Hepatocyte (in vitro differentiated cells): ENCODE measurements around the gene MBOAT2. TPM values are rescaled to one million over a fixed set of nuclear protein-coding genes. Genes with fewer than 3 reads are reported as not detected.
"Not testable (repeated sequence)": the region's sequence is repeated elsewhere in the genome, so short reads cannot be mapped to it uniquely, and the experiment has no call there.

ENCODE experiments used
- DNase-seq: peaks from one replicate; pipeline ENCODE4 v3.0.0-alpha.2; 2016; ENCODE audit warnings: low spot score
- H2AFZ ChIP-seq: fragments of 200-600 bp; sonication (generic); 2 replicates; pipeline ENCODE4 v1.6.0; 2016; ENCODE audit warnings: antibody characterized with exemption, mild to moderate bottlenecking
- H3K27ac ChIP-seq: fragments of 200-600 bp; sonication (generic); 2 replicates; pipeline ENCODE4 v1.5.1; 2016; ENCODE audit warnings: mild to moderate bottlenecking
- H3K27me3 ChIP-seq: fragments of 200-600 bp; sonication (generic); 2 replicates; pipeline ENCODE4 v1.6.1; 2016
- H3K36me3 ChIP-seq: fragments of 200-600 bp; sonication (generic); replicated peaks from 2 replicates; pipeline ENCODE4 v1.5.1; 2016; ENCODE audit warnings: low read depth; ENCODE audit not compliant: insufficient read depth
- H3K4me1 ChIP-seq: fragments of 200-600 bp; sonication (generic); 2 replicates; pipeline ENCODE4 v1.5.1; 2016; ENCODE audit warnings: mild to moderate bottlenecking, moderate library complexity; ENCODE audit not compliant: insufficient read depth
- H3K4me2 ChIP-seq: fragments of 200-600 bp; sonication (generic); 2 replicates; pipeline ENCODE4 v1.6.0; 2016
- H3K4me3 ChIP-seq: fragments of 200-600 bp; sonication (generic); 2 replicates; pipeline ENCODE4 v1.5.1; 2016; ENCODE audit warnings: mild to moderate bottlenecking
- H3K79me2 ChIP-seq: fragments of 200-600 bp; sonication (generic); 2 replicates; pipeline ENCODE4 v1.6.0; 2017; ENCODE audit warnings: mild to moderate bottlenecking
- H3K9me2 ChIP-seq: fragments of 200-600 bp; sonication (generic); replicated peaks from 2 replicates; pipeline ENCODE4 v1.6.0; 2017; ENCODE audit warnings: mild to moderate bottlenecking; ENCODE audit not compliant: insufficient read depth
- H3K9me3 ChIP-seq: fragments of 200-600 bp; sonication (generic); 2 replicates; pipeline ENCODE4 v1.5.1; 2016; ENCODE audit warnings: low read depth, mild to moderate bottlenecking
- H4K20me1 ChIP-seq: fragments of 200-600 bp; sonication (generic); 2 replicates; pipeline ENCODE4 v1.6.0; 2016; ENCODE audit warnings: mild to moderate bottlenecking; ENCODE audit not compliant: insufficient read depth, poor library complexity, severe bottlenecking
- CTCF ChIP-seq: fragments of 200-600 bp; sonication (generic); IDR thresholded peaks from 2 replicates; pipeline ENCODE4 v1.5.1; 2016; ENCODE audit warnings: antibody characterized with exemption, mild to moderate bottlenecking; ENCODE audit not compliant: poor library complexity
- EZH2 ChIP-seq: fragments of 200-600 bp; sonication (generic); IDR thresholded peaks from 2 replicates; pipeline ENCODE4 v1.6.1; 2016; ENCODE audit warnings: antibody characterized with exemption, mild to moderate bottlenecking, borderline replicate concordance
- EZH2phosphoT487 ChIP-seq: fragments of 200-600 bp; sonication (generic); IDR thresholded peaks from one replicate; pipeline ENCODE4 v1.6.1; 2018; ENCODE audit warnings: antibody characterized with exemption, mild to moderate bottlenecking, low read depth, moderate library complexity; ENCODE audit not compliant: unreplicated experiment, severe bottlenecking
- WGBS: methylation state at CpG from one replicate; pipeline ENCODE4 v1.1.6; 2016; ENCODE audit warnings: low lambda C conversion rate; ENCODE audit errors: missing lambda C conversion rate; 5-methylcytosine and 5-hydroxymethylcytosine counted together
- polyA plus RNA-seq: library from polyadenylated mRNA; unstranded; fragments of >200 nt; fragmentation: Nextera tagmentation; extraction: Ambion mirVana; gene quantifications from 2 replicates; pipeline ENCODE4 v1.2.1, GENCODE V29; 2016
- total RNA-seq: library from RNA; depleted of rRNA; stranded (reverse); fragments of >200 nt; gene quantifications from 2 replicates; pipeline ENCODE4 v1.2.3, GENCODE V29; 2014

The MBOAT2 gene, protein sequence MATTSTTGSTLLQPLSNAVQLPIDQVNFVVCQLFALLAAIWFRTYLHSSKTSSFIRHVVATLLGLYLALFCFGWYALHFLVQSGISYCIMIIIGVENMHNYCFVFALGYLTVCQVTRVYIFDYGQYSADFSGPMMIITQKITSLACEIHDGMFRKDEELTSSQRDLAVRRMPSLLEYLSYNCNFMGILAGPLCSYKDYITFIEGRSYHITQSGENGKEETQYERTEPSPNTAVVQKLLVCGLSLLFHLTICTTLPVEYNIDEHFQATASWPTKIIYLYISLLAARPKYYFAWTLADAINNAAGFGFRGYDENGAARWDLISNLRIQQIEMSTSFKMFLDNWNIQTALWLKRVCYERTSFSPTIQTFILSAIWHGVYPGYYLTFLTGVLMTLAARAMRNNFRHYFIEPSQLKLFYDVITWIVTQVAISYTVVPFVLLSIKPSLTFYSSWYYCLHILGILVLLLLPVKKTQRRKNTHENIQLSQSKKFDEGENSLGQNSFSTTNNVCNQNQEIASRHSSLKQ
- total RNA-seq (14.1 and 35.2 TPM in 2 replicates), polyA plus RNA-seq (22.8 and 32.5 TPM in 2 replicates)

DNA sequence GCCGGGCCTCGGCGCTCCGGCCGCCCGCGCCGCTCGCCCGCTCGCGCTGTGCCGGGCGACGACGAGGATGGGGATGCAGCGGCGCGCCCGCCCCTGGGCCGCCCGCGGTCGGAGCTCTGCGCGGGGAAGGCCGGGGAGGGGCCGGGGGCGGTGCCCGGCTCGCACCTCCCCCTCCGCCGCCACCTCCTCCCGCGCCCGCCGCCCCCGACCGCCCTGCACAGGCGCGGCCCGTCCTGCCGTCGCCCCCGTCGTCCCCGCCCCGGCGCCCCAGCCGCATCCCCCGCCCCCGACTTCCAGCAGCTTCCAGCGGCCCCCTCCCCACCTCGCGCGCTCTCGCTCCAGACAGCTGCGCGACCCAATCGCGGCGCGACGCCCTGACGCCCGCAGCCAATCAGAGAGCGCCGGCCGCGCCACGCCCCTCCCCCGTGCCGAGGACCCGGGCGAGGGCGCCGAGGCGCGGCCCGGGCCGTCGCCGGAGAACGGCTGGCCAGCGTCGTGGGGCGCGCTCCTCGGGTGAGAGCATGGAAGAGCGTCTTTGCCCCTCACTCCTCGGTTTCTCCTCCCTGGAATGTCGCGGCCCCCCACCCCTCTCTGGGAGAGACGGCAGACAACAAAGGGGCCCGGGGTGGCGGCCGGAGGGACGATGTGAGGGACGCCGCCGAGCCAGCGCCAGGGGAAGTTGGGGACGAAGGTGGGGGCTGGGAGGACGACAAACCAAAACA lies at the start of gene MBOAT2:
Gene MBOAT2, minus strand, starts transcription at position 69 of the 722 bp plus-strand sequence. CDS start 70 bp downstream, outside the sequence.
- no peaks in the 10 kb centered on the region for H4K20me1 ChIP-seq
- no peaks in the 10 kb centered on the region for H3K4me1 ChIP-seq
- peak within 1 kb of the TSS; percentile 91 for H2AFZ ChIP-seq
- peak within 1 kb of the TSS; percentile 93 for H3K4me2 ChIP-seq
- peaks cover 43% of the 10 kb centered on the region for H3K79me2 ChIP-seq
- peak within 1 kb of the TSS; percentile 90 for H3K4me3 ChIP-seq
- H3K27me3 ChIP-seq: no peaks in the 10 kb centered on the region
- TF ChIP-seq EZH2 (no peak), CTCF (peak; percentile 9)
- H3K9me2 ChIP-seq: no peaks in the 10 kb centered on the region
- H3K9me3 ChIP-seq: no peaks in the 10 kb centered on the region
- H3K36me3 ChIP-seq: no peaks in the 10 kb centered on the region
- DNase-seq: peak; percentile 96
- 0% methylated on average over 25 of the region's 104 CpGs for WGBS
- peak within 1 kb of the TSS; percentile 92 for H3K27ac ChIP-seq

- H3K4me3 ChIP-seq: no peak overlapping the region
Measured at GRCh38 chr2:9052821-9053533, 49.5 kb upstream of the MBOAT2 start.

DNA sequence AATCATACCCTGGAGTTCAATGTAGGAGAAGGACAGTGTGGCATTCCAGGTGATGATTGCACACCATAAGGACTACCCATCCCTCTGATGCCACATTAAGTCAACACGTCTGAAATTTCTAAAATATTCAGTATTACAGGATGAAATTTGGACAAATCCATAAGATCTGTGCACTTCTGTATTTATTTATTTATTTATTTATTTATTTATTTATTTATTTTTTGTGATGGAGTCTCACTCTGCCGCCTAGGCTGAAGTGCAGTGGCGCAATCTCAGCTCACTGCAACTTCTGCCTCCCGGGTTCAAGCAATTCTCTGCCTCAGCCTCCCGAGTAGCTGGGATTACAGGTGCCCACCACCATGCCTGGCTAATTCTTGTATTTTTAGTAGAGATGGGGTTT lies 48.0 kb upstream of the MBOAT2 start:
- H3K79me2 ChIP-seq, H3K9me3 ChIP-seq, H4K20me1 ChIP-seq, DNase-seq, H3K36me3 ChIP-seq, H3K9me2 ChIP-seq, H3K27me3 ChIP-seq, H3K4me3 ChIP-seq, H3K27ac ChIP-seq, H3K4me1 ChIP-seq, H3K4me2 ChIP-seq, H2AFZ ChIP-seq: not testable (repeated sequence)
- WGBS: 95% methylated on average over 5 of the region's 5 CpGs

More at GRCh38 chr2:9052821-9053533, 49.5 kb upstream of the MBOAT2 start:
- no peaks in the 10 kb centered on the region for H3K9me2 ChIP-seq
- H3K79me2 ChIP-seq: no peaks in the 10 kb centered on the region
- TF ChIP-seq EZH2: no peak
- no peak for TF ChIP-seq EZH2phosphoT487
- no peak for TF ChIP-seq CTCF
- H3K27me3 ChIP-seq: no peaks in the 10 kb centered on the region
- no peaks in the 10 kb centered on the region for H3K36me3 ChIP-seq
- DNase-seq: no peak
- H4K20me1 ChIP-seq: no peaks in the 10 kb centered on the region
- 83% methylated on average over 6 of the region's 6 CpGs for WGBS
- H3K27ac ChIP-seq: no peak overlapping the region
- H3K4me1 ChIP-seq: peaks cover 3% of the 10 kb centered on the region
- no peaks in the 10 kb centered on the region for H3K9me3 ChIP-seq
- H3K4me2 ChIP-seq: no peak overlapping the region
- H2AFZ ChIP-seq: no peak overlapping the region
